HG02798 (cell line): ENCODE results near the gene FTSJ3.
"Not testable (repeated sequence)": the region's sequence is repeated elsewhere in the genome, so short reads cannot be mapped to it uniquely, and the experiment has no call there.

Experiments
- ATAC-seq: cut with Tn5 transposase; IDR thresholded peaks from one replicate; pipeline ENCODE4 v1.9.1; 2021; ENCODE audit warnings: mild to moderate bottlenecking; ENCODE audit not compliant: unreplicated experiment, poor library complexity

FTSJ3 gene

GRCh38 chr17:63830278-63830677 is 2.8 kb upstream of the FTSJ3 start:
- no peak for ATAC-seq

DNA sequence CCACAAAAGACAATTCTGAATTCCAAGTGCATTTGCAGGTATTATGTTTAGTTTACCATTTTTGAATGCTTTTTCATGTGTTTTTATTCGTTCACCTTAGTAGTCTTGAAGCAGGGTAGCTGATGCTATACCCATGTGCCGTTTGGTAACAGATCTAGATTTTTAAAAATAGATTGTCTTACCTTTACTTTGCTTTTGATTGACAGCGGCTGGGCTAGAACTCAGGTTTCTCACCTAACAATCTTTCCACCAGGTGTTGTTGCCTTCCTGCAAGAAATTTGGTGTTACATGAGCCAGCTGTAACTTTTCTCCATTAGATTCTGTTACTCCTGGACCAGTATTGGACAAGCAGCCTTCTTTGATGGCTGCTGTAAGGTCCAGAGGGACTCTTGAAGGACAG is 1.5 kb upstream of the FTSJ3 start:
- no peak for ATAC-seq

GRCh38 chr17:63827801-63828221 is 348 bp upstream of the FTSJ3 start:
- ATAC-seq, result no peak

DNA sequence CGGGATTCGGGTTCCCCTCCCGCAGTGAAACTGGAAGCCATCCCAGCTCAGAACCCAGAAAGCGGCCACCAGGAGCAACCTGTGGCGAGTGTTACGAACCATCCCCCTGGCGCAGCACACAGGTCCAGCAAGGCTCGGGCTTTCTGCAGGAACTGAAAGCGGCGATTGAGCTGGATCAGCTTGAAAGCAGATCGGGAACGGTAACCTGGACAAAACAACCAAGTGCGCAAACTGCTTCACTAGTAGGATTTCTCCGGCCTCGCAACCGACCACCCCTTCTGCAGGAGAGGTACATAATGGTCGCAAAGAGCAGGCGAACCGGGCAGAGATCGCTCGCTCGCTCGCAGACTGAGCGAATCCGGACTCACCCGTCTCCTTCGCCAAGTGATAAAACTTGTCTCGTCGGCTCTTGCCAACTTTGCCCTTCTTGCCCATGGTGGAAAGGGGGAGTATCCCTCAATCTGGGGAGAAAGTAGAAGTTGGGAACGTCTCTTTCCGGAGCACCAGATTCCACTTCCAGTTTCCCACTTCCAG is 928 bp downstream of the FTSJ3 start:
- no peak for ATAC-seq

DNA sequence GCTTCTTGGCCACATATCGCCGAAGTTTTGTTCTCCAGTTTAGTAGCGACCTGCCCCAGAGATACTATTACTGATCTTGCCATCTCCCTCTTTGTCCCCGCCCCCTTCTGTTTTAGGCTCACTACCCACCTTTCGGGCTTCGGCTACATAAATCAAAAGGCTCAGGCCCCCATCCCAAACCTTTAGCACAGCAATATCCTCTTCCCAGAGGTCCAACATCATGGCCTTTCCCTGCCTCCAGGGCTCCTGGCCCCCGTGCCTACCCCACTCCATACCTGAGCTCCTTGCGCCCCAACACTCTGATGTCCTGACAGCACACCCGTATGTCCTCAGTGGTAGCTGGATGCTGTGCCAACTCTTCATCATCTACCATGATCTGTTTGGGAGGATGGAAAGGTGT is 3.1 kb downstream of the FTSJ3 start:
- ATAC-seq, result no peak

GRCh38 chr17:63823659-63824331 is 3.7 kb downstream of the FTSJ3 start:
- no peak for ATAC-seq

- ATAC-seq, result no peak
Measured at GRCh38 chr17:63822537-63822936, 4.9 kb downstream of the FTSJ3 start.

GRCh38 chr17:63821804-63822203 is 5.7 kb downstream of the FTSJ3 start:
- ATAC-seq, result no peak

DNA sequence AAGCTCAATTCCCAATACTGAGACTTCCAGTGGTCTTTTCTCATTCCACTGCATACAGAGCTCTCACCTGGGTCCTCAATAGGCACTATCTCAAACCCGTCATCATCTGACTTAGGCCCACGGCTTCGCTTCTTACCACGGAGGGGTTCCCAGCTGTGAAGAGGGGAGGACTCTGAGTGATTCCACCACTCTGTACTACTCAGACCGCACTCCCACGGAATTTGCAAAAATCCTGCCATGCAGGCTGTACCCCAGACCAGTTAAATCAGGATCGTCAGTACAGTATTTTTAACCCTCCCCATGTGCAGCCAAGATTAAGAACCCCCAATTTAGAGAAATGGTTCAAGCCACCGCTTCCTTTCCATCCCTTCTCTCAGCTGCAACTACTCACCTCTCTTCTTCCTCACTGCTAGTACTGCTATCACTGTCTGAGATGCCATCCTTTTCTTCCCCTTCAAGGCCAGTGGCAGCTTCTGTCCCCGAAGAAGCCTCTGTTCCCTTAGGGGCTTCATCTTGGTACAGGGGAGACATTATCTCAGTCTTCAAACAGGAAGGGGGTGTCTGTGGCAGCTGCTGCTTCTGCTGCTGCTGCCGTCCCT is 6.4 kb downstream of the FTSJ3 start:
- ATAC-seq, result no peak

DNA sequence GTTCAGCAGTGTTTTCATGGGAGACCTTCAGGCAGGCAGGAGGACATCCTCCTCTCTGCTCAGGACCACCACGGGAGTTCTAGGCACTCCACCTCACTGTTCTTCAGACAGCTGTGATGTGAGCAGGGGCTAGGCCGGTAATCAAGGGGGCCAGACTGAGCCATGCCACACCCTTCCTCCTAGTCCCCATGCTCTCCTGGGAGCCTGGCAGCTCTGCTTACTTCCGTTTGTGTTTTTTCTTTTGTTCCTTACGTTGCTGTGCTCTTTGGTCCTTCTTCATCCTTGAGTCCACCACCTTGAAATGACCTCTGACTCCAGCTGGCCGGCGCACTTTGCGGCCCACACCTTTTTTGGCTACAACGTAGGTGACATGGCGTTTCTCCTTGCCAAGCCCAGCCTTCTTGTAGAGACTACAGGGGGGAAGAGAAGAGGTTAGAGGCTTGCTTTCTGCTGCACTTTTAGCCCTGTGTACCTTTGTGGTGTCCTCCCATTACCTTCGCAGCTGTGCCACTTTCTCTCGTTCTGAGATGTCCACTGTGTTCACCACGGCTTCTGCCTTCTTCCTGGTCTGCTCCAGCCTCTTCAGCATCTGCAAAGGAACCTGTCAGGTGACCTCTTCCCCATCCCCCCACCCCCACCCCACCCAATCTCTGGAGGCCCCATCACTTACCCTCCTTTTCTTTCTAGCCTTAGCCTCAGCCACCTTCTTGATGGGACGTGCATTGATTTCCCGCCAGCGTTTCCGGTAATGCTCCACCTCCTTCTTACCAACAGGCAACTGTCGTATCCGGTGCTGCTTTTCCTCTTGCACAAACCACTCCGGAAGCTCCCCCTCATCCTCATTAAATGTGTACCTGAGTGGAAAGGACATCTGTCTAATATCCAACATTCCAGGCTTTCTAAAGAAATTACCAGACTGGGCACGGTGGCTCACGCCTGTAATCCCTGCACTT is 7.6 kb downstream of the FTSJ3 start:
- no peak for ATAC-seq

GRCh38 chr17:63819131-63819530 is 8.3 kb downstream of the FTSJ3 start:
- no peak for ATAC-seq

GRCh38 chr17:63817736-63818385 is 9.6 kb downstream of the FTSJ3 start:
- ATAC-seq, result no peak

GRCh38 chr17:63816669-63817068 is 10.8 kb downstream of the FTSJ3 start:
- no peak for ATAC-seq

GRCh38 chr17:63816123-63816522 is 11.3 kb downstream of the FTSJ3 start:
- ATAC-seq, result no peak

DNA sequence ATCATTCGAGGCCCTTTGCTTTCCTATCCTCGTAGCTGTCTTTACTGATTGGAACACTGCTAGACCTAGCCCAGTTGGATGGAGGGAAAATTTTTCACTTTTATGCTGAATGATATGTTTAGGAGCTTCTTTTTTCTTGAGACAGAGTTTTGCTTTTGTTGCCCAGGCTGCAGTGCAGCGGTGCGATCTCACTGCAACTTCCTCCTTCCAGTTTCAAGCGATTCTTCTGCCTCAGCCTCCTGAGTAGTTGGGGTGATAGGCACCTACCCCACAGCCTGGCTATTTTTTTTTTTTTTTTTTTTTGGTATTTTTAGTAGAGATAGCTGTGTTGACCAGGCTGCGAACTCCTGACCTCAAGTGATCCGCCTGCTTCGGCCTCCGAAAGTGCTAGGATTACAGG is 17.5 kb downstream of the FTSJ3 start:
- ATAC-seq, result no peak

GRCh38 chr17:63805591-63805990 is 21.9 kb downstream of the FTSJ3 start:
- ATAC-seq, result no peak

DNA sequence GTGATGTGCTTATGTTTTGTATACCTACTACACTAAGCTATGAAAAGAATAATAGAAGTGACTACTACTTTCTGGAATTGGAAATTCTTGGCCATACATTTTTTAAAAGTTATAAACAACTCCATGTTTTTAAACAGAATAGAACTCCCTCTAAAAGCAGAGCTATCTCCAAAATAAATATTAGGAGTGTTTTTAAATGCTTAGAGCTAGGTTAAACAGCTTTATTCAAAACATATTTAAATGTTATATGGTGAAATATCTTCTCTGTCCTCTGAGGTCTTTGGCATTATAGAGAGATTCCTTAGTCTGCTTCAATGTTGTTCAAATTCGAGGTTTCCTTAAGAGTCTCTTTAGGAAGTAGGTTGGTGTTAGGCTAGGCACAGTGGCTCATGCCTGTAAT is 23.1 kb downstream of the FTSJ3 start:
- no peak for ATAC-seq

- no peak for ATAC-seq
Measured at GRCh38 chr17:63800783-63801182, 26.7 kb downstream of the FTSJ3 start.

- no peak for ATAC-seq
Measured at GRCh38 chr17:63798572-63799106, 28.8 kb downstream of the FTSJ3 start.

DNA sequence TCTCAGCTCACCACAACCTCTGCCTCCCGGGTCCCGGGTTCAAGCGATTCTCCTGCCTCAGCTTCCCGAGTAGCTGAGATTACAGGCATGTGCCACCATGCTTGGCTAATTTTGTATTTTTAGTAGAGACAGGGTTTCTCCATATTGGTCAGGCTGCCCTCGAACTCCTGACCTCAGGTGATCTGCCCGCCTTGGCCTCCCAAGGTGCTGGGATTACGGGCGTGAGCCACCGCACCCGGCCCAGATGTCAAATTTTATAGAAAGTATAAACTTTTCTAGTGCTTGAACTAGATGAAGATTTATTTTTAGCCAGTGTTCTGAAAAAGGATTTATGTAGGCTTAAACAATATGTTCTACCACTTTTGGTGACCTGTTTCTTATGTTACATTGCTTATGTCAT is 31.1 kb downstream of the FTSJ3 start:
- ATAC-seq, result not testable (repeated sequence)
